CD4-positive, alpha-beta T cell treated with Interleukin-17A for 4 hours (primary cell): ENCODE measurements around the gene NCAM2.

Experiments used
- DNase-seq: peaks from one replicate; pipeline ENCODE4 v3.0.0-alpha.2; 2020; ENCODE audit warnings: mixed read lengths

The NCAM2 gene

DNA sequence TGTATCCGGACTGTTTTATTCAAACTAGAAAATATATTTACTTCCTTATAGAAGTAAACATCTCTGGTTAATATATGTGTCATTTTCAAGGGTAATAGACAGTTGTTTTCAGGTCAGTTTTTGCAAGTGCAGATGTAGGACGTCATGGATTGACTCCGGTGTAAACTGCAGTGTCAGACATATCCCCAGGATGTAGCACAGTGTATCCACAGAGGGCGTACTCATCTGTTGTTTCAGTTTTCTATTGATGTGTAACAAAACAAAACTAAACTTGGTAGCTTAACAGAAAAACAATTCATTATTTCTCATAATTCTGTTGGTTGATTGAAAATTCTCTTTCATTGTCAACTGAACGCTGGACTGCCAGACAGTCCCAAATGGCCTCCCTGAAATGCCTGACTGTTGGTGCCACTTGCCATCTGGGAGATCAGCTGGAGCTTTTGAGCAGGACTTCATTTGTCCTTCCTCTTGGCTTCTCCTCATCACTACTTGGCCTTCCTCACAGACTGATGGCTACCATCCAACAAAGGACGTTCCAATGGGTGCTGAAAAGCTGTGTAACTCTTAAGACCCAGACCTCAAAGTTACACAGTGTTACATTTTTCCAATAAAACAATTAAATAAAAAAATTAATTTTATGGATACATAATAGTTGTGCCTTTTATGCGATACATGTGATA is 181.6 kb downstream of the NCAM2 start:
- DNase-seq, result no peak

DNA sequence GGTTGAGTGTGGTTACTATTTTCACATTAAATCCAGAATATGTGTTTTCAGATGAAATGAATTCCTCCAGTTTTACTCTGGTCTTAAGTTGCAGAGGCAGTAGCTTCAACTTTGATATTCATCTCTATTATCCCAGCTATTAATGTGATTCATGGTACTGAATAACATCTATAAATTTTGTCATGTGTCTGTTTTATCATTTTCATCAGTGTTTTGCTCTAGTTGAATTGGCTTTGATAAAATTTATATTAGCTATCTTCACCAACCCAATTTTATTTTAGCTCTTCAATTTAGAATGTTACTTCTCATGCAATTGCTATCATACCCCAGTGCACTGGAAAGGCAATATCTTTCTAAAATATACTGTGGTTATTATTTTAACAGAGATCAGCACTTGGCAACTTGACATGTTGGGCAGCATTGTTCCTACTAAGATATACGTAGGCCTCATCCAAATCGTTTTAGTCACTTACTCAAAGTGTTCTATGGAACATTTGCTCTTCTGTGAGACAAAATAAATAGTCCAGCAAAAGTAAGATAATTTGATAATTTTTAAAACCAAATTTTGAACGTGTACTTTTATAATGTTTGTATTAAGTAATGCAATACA is 184.3 kb downstream of the NCAM2 start:
- no peak for DNase-seq

DNA sequence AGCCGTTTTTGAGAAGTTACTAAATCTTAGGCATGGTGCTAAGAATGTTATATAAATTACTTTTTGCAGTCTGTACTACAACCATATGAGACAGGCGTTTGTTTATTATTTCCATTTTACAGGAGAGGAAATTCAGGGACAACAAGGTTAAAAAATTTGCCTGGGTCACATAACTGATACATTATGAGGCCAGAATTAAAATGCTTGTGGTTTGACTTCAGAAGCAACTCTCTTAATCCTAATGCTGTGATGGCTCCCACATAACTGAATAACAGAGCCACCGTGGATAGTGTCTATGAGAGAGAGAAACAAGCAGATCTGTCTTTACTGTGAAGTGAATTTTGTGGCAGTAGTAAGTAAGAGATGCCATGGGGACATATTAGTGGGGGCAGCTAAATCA is 184.9 kb downstream of the NCAM2 start:
- DNase-seq, result no peak

DNA sequence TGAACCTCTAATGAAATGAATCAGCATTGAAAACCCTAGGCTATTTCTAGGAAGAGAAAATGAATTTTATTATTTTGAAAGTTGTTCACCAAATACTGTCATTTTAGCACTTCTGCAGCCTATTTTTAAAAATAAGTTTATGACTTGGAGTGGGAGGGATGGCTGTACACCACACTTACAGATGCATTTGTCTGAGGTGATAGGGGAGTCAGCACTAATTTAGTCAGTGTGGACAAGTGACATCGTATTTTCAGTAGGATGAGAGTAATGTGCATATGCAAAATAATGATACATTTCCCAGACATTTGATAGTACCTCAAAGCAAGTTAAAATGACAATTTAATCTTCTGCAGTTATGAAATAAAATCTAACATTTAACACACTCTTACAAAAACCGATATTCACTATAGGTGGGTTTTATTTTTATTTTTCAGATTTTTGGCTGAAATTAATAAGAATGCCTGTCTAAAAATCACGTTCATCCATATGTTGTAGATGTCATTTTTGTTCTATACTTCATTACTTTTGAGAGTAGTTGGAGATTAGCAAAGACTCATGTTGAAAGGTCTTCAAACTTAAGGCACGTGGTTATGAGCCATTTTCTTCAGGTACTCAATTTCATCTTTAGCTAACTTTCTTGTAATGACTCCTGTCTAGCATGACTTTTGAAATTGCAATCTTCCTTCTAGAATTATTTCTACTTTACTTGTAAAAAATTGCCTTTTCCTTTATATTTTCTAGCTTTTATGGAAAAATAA is 186.7 kb downstream of the NCAM2 start:
- no peak for DNase-seq

DNA sequence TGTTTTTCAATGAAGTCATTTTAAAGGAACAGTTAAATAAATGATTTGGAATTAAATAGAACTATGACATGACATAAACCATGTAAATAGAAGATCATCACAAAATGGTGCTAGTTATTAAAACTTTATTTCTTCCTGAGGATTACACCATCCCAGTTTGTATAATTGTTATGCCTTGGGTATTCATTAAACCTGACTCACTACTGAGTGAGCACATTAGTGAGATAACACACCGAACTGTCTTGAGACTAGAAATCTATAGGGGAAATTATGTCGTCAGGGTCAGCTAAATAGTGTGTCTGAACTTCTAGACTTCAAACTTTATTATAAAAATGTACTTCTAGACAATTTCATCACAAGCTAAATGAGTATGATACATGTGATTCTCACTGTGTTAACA is 189.4 kb downstream of the NCAM2 start:
- DNase-seq, result no peak

DNA sequence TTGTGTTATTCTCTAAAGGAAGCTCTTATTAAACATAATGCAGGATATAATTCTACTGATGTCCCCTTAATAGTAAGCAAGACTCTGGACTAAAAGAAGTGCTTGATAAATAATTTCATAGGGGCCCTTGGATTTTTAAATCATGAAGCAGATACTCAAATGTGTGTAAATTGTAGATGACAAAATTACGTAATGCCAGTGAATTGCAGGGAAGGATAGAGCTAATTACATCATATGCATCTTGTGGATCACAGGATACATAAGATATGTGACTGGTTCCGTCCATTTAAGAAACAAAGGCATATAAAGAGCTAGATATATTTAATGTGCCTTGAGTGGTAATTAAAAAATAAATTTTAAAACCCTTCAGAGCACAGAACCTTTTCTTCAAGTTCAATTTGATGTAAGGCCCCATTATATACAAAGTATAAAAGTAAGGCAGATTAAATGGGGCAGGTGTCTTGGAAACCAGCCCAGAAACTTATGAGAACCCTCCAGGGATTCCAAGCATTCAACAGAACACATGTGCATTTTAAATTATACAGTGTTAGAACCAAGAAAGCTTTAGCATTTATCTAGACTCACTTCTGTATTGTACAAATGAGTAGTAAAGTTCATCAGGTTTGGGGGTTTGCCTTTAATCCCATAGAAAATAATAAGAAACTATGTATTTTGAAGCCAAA is 190.4 kb downstream of the NCAM2 start:
- DNase-seq, result no peak

DNA sequence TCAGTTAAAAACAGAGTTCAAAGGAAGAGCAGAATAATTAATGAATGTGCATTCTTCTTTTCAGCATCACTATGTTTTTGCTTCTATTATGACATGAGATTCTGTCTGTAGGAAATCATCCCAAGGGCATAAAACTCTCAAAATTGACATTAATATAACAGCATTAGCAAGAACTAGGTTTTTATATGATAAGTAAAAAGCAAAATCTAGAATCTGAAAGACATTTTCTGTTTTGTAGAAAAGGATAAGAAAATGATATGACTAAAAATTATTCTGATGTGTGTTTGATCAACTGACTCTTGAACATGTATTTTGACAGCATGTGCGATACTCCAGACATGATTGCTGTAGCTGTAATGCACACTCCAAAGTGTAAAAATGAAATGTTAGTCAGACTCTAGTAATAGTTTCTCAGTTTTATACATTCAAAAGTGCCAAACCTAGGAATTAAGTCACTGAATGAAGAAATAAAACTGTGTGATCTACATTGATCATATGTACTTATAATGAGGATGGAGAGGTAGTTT is 197.3 kb downstream of the NCAM2 start:
- no peak for DNase-seq

DNA sequence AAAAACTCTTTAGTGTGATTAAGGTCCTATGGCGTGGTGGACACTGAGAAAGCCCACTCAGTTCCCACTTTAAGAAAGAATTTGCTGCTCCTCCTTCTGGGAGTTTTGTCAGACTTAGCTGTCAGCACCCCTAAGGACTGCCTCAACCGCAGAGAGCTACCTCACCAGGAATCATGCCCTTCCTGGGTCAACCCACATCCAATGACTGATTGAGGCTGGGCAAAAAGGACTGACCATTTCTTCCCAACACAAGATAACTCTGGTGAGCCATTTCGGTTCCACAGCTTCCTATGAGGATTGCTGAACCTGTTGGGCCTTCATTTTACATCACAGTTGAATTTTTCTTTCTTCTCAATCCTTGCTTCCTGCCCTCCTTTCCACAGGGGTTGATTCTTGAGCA is 197.9 kb downstream of the NCAM2 start:
- DNase-seq, result no peak

DNA sequence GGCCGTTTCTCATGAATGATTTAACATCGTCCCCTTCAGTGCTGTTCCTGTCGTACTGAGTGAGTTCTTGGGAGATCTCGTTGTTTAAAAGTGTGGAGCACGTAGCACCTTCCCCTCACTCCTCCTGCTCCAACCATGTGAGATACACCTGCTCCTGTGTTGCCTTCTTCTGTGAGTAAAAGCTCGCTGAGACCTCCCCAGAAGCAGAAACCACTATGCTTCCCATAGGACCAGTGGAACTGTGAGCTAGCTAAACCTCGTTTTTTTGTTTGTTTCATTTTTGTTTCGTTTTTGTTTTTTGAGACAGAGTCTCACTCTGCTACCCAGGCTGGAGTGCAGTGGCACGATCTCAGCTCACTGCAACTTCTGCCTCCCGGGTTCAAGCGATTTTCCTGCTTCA is 198.6 kb downstream of the NCAM2 start:
- DNase-seq, result no peak

DNA sequence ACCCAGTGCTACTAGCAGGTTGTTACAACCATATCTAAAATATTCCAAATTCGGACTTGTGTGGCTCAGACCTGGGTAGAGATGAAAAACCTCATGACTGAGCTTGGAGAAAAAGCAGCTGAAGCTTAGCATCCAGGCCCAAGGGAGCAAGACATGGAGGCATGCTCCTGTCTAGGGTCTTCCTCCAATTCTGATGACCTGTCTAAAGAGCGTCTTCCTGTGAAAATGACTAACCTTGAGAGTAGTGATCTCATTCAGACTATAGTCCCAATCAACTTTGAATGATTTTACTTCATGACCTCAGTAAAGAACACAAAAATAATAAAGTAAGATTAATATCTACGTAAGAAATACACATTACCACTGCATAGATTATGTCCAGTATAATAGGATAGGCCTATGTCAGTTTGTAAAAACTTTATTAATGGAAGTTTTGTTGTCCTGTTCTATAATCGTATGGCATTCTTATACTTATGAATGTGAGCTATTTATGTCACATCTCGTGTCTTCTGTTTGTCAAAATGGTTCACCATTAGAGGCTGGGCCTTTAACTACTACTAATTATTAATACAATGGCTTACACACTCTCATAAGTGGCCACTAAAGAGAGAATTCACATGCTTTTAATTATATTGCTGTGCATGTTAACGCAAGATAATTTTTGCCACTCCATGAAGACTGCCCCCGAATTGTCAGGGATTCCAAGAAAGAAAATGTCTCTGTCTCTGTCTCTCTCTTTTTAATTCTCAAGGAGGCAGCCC is 201.3 kb downstream of the NCAM2 start:
- DNase-seq, result no peak

DNA sequence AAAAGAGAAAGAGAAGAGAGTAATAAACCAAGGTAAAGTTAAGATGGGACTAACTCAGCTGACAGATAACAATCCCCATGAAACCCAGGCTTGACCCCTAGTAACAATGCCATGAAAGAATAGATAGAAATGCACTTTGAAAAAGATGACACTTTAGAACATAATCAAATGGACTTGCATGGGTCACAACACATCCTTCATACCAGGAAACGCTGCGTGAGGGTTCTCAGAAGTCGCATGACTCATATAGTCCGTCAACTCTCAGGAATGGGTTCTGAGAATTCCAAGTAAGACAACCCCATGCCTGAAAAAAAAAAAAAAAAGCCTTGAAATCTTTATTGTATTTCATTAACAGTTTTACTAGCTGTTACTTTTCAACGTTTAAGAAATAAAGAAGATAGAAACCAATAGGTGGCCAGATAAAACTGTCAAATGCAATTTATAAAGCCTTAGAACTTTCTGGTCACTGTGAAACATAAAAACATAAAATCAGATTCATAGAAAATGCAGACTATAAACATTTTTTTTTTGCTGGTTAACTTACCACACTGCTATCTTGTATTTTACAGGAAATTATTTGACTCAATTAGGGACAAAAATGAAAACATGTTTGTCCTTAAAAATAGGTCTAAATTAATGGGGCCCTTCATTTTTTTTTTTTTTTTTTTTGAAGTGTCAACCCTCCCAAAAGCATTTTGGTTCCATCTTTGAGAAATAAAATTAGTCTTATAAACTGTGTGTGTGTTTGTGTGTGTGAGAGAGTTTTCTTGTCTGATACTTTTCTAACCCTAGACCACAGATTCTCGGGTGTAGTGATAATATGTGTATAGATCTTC is 202.1 kb downstream of the NCAM2 start:
- no peak for DNase-seq

DNA sequence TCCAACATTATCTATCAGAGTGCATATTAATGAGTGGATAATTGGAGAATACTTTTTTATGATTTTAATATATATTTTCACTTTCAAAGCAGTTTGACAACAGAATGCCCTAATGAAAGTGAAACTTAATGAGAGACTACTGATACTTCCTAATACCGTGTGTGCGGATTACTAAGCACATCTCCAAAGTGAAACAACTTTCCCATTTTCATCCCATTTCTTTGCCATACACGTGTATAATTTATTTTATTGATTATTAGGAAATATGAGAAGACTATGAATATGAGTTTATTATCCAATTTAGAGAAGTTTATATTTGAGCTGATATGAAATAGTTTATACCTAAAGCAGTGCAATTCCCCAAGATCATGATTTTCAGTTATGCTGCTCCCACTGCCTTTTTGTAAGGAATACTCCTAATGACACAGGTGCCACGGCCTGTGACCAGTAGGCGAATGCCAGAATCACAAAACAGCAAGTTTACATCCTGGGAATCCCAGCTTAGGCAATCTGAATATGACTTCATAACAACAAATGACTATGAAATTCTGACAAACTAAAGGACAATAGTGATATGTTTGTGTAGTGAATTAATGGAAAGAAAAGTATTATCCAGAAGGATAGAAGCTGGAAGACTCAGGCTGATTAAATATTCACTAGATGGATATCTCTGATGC is 202.9 kb downstream of the NCAM2 start:
- DNase-seq, result no peak

DNA sequence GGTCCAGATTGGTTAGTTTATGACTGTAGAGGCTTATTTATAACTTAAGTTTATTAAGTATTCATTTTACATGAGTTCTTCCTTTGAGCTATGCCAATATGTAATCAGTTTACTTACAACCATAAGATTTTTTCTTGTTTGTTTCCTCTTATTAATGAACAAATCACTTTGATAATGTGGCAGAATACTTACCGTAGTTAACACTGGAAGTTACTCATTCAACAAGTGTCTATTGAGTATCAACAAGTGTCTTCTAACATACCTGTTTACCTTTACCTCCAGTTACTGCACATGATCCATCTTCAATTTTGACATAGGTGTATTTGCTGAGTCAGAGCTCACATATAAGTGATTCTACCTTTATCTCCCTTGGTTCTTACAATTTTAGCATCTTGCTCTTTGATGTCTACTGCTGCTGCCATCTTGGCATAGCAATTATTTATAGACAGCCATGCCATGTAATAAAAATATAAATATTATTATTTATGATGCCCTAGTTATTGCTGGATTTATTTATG is 205.7 kb downstream of the NCAM2 start:
- no peak for DNase-seq

DNA sequence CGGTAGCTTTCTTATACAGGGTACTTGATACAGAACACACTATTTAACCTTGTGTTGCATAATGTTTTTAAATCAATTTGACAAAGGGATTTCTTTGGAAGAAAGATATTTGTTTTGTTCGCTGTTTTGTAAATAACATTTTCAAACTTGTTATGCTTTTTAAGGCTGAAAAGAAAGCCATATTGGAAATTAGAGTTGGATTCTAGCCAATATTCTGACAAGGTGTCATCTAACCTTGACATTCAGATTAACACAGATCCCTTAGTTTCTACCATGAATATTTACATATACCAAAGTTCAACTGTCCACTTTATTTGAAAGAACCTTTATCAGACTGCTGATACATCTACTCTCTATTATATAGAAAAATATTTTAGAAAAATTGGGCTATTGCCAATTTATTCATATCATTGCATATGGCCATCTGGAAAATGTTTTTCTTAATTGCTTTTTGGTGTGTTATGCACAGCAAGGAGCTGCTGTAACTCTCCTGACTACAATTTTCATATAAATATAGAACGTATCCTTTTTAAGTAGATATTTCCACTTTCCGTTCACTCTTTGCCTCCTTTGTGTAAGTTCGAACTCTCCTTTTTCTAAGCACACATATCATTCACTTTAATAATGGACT is 206.3 kb downstream of the NCAM2 start:
- DNase-seq, result no peak

DNA sequence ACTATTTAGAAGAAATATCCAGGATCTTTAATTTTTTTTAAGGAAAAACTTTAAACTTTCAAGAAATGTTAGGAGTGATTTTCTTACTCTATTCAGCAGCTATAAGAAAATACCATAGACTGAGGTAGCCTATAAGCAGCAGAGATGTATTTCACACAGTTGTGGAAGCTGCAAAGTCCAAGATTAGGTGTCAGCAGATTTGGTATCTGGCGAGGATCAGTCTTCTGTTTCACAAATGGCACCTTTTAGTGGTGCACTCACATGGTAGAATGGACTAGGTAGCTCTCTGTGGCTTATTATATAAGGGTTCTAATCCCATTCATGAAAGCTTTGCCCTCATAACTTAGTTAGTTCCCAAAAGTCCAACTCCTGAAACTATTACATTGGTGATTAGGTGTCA is 207.4 kb downstream of the NCAM2 start:
- DNase-seq, result no peak

DNA sequence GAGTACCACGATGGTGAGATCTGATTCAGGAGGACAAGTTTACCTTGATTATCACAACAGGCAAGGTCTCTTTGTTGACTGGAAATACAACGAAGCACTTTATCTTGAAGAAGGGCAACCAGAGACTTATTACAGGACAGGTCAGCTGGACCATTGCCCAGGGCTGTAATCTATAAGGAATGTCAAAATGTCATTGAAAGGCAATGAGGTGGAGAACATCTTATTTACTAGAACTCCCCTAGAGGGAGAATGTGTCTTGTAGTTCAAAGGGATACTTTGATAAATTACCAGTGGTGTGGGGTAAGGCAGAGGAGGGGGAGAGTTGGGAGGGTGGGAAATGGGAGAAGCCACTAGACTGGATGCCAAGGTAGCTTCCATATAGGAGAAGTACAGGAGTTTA is 212.3 kb downstream of the NCAM2 start:
- no peak for DNase-seq

DNA sequence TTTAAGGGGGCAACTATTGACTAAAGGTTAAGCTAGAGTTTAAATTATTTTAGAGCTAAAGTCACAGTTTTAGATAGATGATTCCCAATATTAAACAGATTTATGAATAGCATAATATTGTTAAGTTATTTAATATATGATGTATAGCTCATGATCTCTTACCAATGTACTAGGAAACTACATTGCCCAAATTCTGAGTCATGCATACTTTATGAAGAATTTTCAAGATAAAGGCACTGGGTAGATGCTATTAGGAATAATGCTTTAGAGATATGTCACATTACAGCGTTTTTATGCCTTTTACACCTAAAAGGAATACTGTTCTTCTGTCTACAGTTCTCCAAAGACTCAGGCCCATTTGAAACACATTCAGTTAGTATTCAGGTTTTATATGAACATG is 215.1 kb downstream of the NCAM2 start:
- no peak for DNase-seq

DNA sequence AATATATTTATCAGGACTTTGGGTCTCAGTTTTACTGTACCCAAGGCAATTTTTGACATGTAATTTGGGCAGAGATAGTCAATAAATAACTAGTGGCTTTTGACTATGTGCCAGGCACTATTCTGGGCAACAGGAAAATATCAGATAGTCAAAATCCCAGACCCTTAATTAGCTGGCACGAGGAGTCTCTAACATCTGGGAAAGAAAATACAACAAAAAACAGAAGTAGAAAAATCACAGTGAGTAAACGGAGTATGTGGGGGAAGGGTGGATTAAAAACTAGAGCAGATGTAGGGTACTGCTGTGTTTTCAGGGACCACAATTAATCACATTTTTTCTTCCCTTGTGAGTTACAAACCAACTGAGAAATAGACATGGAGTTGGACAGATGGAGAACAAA is 217.8 kb downstream of the NCAM2 start:
- DNase-seq, result no peak

DNA sequence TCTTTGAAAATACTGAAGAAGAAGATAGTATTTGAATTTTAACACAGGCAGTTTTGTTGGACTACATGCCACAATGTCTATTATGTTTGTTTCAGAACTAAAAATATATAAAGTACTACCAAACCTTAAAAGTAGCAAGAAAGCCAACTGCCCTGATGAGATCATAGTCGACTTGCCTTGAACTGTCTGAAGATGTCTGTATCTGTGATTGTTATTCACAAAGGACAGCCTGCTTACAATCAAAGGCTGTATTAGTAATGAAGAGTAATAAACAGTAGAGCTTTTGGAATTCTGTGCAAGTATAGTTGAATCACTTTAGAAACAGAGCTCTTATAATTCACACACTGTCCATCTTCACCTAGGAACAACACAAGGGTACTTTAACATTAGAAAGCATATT is 228.3 kb downstream of the NCAM2 start:
- DNase-seq, result no peak

DNA sequence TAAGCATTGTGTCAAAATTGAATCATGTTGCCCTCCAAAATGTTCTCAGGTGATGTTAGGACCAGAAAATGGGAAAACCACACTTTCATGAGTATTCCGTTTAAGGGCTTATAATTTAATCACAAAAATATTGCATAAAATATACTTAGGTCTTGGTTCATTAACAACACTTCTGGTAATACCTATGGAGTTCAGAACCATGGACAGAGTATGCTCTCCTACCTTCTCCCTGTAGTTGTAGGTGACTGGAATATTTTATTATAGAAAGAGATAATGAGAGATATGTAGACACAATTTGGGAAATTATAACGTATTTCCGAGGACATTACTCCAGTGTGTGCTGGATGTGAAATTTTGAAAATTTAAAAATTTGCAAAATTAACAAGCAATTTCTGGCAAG is 232.5 kb downstream of the NCAM2 start:
- DNase-seq, result no peak
